Measurements from ENCODE around the gene HOXA3. TPM values are rescaled to one million over a fixed set of nuclear protein-coding genes. Genes with fewer than 3 reads are reported as not detected.
A peak's percentile ranks its signal among the peaks of the same experiment; 100 is the strongest.

HOXA3 gene
- total RNA-seq, 3 donors from 2014 or later (not counting 1 experiment from before 2014, with no cell fraction given), result 0.32 to 0.78 (median 0.35) TPM

- Mint-ChIP-seq H3K4me3 (peak overlapping the region; percentile 91), H3K9me3 (no peaks in the 10 kb centered on the region), H3K27me3 (ENCODE audit: low read depth in 2 of 2) (peaks cover 39 to 62% of the 10 kb centered on the region in 2 donors), H3K4me1 (peaks cover 58 to 65% of the 10 kb centered on the region in 2 donors), H3K27ac (peak overlapping the region; percentile 11 to 88), H3K36me3 (peaks cover 29% of the 10 kb centered on the region)
- 46% methylated on average over 34 of the region's 35 CpGs for WGBS (ENCODE audit: insufficient coverage)
- no peak for ATAC-seq
- no peak for DNase-seq
- Histone ChIP-seq H3K36me3 (ENCODE audit: control insufficient read depth, insufficient read depth, low read length) (peaks cover 3% of the 10 kb centered on the region), H3K9me3 (ENCODE audit: control insufficient read depth, insufficient read depth, low read length) (no peaks in the 10 kb centered on the region), H3K27ac (ENCODE audit: low read length) (no peak overlapping the region), H3K4me3 (ENCODE audit: low read length) (no peak overlapping the region), H3K4me1 (ENCODE audit: control insufficient read depth, insufficient read depth, low read length) (peaks cover 42% of the 10 kb centered on the region), H3K27me3 (ENCODE audit: control insufficient read depth, insufficient read depth, low read length) (peaks cover 18% of the 10 kb centered on the region)
- no peak for TF ChIP-seq CTCF (IDR thresholded peaks at IDR 0.05)
- intact Hi-C loops (cut with micrococcal nuclease), result loop anchor here (2.0 to 5.0 kb wide), 2 partner anchors 54 to 233 kb away; partner anchors contain the start of genes HOXA3 and SKAP2
Observed at GRCh38 chr7:27097686-27098577, 54.5 kb downstream of the HOXA3 start.

- intact Hi-C loops (cut with micrococcal nuclease), result loop anchor here (2.0 to 5.0 kb wide), 2 partner anchors 55 to 232 kb away; partner anchors contain the start of genes HOXA3 and SKAP2
- peak in 1 of 2 donors; percentile 19 for DNase-seq
- Histone ChIP-seq H3K4me3 (ENCODE audit: low read length) (peak overlapping the region; percentile 86), H3K27ac (ENCODE audit: low read length) (peak overlapping the region; percentile 71), H3K4me1 (ENCODE audit: control insufficient read depth, insufficient read depth, low read length) (peaks cover 33% of the 10 kb centered on the region), H3K9me3 (ENCODE audit: control insufficient read depth, insufficient read depth, low read length) (no peaks in the 10 kb centered on the region), H3K27me3 (ENCODE audit: control insufficient read depth, insufficient read depth, low read length) (peaks cover 11% of the 10 kb centered on the region), H3K36me3 (ENCODE audit: control insufficient read depth, insufficient read depth, low read length) (peaks cover 3% of the 10 kb centered on the region)
- WGBS (ENCODE audit: insufficient coverage), result under 1% methylated on average over 38 of the region's 41 CpGs
- H3K27ac Mint-ChIP-seq, result peak overlapping the region; percentile 71 to 88
- H3K4me1 Mint-ChIP-seq, result peaks cover 55 to 57% of the 10 kb centered on the region in 2 donors
- peaks cover 29% of the 10 kb centered on the region for H3K36me3 Mint-ChIP-seq
- no peak for TF ChIP-seq CTCF (IDR thresholded peaks at IDR 0.05)
- peak in 2 of 3 donors; percentile 16 to 36 for ATAC-seq
- peak overlapping the region; percentile 91 for H3K4me3 Mint-ChIP-seq
- H3K9me3 Mint-ChIP-seq, result no peaks in the 10 kb centered on the region
- H3K27me3 Mint-ChIP-seq (ENCODE audit: low read depth in 2 of 2), result peaks cover 39 to 63% of the 10 kb centered on the region in 2 donors
Observed at GRCh38 chr7:27096768-27097514, 55.4 kb downstream of the HOXA3 start.

- under 1% methylated on average over 64 of the region's 68 CpGs for WGBS (ENCODE audit: insufficient coverage)
- H3K27ac ChIP-seq (ENCODE audit: low read length), result peak within 1 kb of the TSS; percentile 71
Observed at GRCh38 chr7:27095897-27096767, 56.3 kb downstream of the HOXA3 start, which contains the start of gene HOXA1. Gene HOXA1 (minus strand): TSS chr7:27096000. CDS start chr7:27095912, 88 bp downstream.

More at GRCh38 chr7:27095897-27096767, 56.3 kb downstream of the HOXA3 start, which contains the start of gene HOXA1:
- TF ChIP-seq CTCF (IDR thresholded peaks at IDR 0.05), result no peak
- H3K27me3 ChIP-seq (ENCODE audit: control insufficient read depth, insufficient read depth, low read length), result peaks cover 11% of the 10 kb centered on the region
- H3K9me3 ChIP-seq (ENCODE audit: control insufficient read depth, insufficient read depth, low read length), result no peaks in the 10 kb centered on the region
- peaks cover 30% of the 10 kb centered on the region for H3K4me1 ChIP-seq (ENCODE audit: control insufficient read depth, insufficient read depth, low read length)
- intact Hi-C loops (cut with micrococcal nuclease), result loop anchor here (2.0 to 5.0 kb wide), 2 partner anchors 56 to 231 kb away; partner anchors contain the start of genes HOXA3 and SKAP2
- ATAC-seq (peak; percentile 84 to 92 (median 91)), DNase-seq (peak; percentile 74 to 87)
- Mint-ChIP-seq H3K9me3 (no peaks in the 10 kb centered on the region), H3K4me1 (peaks cover 47 to 52% of the 10 kb centered on the region in 2 donors), H3K27me3 (ENCODE audit: low read depth in 2 of 2) (peaks cover 41 to 63% of the 10 kb centered on the region in 2 donors), H3K36me3 (peaks cover 21% of the 10 kb centered on the region), H3K4me3 (peak within 1 kb of the TSS; percentile 91), H3K27ac (peak within 1 kb of the TSS; percentile 71 to 88)
- H3K4me3 ChIP-seq (ENCODE audit: low read length), result peak within 1 kb of the TSS; percentile 86
- peaks cover 3% of the 10 kb centered on the region for H3K36me3 ChIP-seq (ENCODE audit: control insufficient read depth, insufficient read depth, low read length)
